Stimulated activated naive CD8-positive, alpha-beta T cell treated with anti-CD3 and anti-CD28 coated beads, Interleukin-15, amount 100 ng/mL, for 72 hours (primary cell): ENCODE results near the gene LYZL2.
A peak's percentile ranks its signal among the peaks of the same experiment; 100 is the strongest.
"Not testable (repeated sequence)": the region's sequence is repeated elsewhere in the genome, so short reads cannot be mapped to it uniquely, and the experiment has no call there.

Experiments
- ATAC-seq: fragments of 150-1000 bp; cut with Tn5 transposase; 2 replicates; pipeline ENCODE4 v1.10.0; 2021; ENCODE audit warnings: mild to moderate bottlenecking, moderate library complexity
- DNase-seq, 2 donors: peaks; one replicate each; pipeline ENCODE4 v3.0.0; 2021 to 2022
- H3K27ac Mint-ChIP-seq, 2 donors: one replicate each; pipeline ENCODE4 v1.8.0; 2022; ENCODE audit warnings: mild to moderate bottlenecking in 2 of 2, mixed read lengths in 2 of 2, moderate library complexity in 2 of 2
- H3K27me3 Mint-ChIP-seq: one replicate; pipeline ENCODE4 v1.8.0; 2022; ENCODE audit warnings: mixed read lengths
- H3K4me1 Mint-ChIP-seq: one replicate; pipeline ENCODE4 v1.8.0; 2022; ENCODE audit warnings: mild to moderate bottlenecking, mixed read lengths
- H3K4me3 Mint-ChIP-seq, 2 donors: one replicate each; pipeline ENCODE4 v1.8.0; 2022; ENCODE audit warnings: mild to moderate bottlenecking in 2 of 2, mixed read lengths in 2 of 2, moderate library complexity in 1 of 2
- H3K9me3 Mint-ChIP-seq, 2 donors: one replicate each; pipeline ENCODE4 v1.8.0; 2022; ENCODE audit warnings: mixed read lengths in 2 of 2

The LYZL2 gene

DNA sequence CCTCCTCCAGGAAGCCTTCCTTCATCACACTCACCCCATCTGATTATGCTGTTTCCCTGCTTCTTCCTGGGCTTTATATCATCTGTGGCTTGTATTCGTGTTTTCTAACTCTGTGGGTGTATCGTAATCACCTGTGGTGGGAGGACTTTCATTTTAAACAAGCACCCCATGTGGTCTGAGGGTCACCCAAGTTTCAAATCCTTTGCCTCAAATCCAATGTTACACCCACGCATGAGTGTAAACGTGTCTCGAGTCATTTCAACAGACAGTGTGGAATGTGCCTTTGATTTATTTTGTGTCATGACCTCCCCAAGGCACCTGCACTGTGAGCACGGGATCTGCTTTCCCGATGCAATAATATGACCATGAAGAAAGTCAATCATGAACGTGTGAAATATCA is 17.5 kb upstream of the LYZL2 start:
- ATAC-seq (peak; percentile 55), DNase-seq (no peak)
- H3K27me3 Mint-ChIP-seq: peaks cover 69% of the 10 kb centered on the region

DNA sequence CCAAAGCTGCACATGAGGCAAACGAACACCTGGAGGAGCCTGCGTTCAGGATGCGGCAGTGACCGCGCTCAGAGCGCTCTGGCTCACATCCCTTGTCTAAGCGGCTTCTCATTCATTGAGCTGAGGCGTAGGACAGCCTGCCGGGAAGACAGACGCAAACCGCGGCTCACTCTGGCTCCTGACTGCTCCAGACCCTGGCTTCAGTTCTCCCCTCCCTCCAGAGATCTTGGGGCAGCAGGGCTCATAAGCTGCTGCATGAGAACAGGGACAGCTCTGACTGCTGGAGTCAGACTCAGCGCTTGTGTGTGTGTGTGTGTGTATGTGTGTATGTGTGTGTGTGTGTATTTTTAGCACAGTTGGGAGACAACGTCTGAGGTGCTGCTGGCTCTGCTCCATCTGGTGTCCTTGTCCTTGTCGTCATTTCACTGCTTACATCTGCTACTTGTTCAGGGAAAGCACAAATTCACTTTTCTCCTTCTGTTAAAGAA is 15.8 kb upstream of the LYZL2 start:
- ATAC-seq (no peak), DNase-seq (no peak)
- no peak overlapping the region for H3K27ac Mint-ChIP-seq
- H3K4me1 Mint-ChIP-seq: peaks cover 23% of the 10 kb centered on the region
- H3K4me3 Mint-ChIP-seq: peak overlapping the region in 1 of 2 donors; percentile 20
- no peaks in the 10 kb centered on the region for H3K9me3 Mint-ChIP-seq
- H3K27me3 Mint-ChIP-seq: peaks cover 80% of the 10 kb centered on the region

More for the DNA sequence above, 17.5 kb upstream of the LYZL2 start:
- Mint-ChIP-seq H3K4me1 (peaks cover 28% of the 10 kb centered on the region), H3K27ac (no peak overlapping the region), H3K4me3 (peak overlapping the region in 1 of 2 donors; percentile 9), H3K9me3 (no peaks in the 10 kb centered on the region)

DNA sequence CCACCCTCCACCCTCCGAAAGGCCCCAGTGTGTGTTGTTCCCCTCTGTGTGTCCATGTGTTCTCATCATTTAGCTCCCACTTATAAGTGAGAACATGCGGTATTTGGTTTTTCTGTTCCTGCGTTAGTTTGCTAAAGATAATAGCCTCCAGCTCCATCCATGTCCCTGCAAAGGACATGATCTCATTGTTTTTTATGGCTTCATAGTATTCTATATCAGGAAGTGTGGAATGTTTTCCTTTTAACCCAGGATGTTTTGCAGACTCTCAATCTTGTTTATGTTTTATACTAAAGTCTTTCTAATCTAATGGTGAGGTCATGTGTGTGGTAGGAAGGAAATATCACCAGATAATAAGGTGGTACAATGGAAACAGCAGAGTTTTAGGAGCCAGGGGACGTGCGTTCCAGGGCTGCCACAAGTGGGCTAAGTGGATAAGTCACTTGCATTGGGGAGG is 14.9 kb upstream of the LYZL2 start:
- H3K27me3 Mint-ChIP-seq: peaks cover 85% of the 10 kb centered on the region
- H3K27ac Mint-ChIP-seq, H3K4me3 Mint-ChIP-seq, DNase-seq, H3K9me3 Mint-ChIP-seq, ATAC-seq: not testable (repeated sequence)
- peaks cover 23% of the 10 kb centered on the region for H3K4me1 Mint-ChIP-seq

DNA sequence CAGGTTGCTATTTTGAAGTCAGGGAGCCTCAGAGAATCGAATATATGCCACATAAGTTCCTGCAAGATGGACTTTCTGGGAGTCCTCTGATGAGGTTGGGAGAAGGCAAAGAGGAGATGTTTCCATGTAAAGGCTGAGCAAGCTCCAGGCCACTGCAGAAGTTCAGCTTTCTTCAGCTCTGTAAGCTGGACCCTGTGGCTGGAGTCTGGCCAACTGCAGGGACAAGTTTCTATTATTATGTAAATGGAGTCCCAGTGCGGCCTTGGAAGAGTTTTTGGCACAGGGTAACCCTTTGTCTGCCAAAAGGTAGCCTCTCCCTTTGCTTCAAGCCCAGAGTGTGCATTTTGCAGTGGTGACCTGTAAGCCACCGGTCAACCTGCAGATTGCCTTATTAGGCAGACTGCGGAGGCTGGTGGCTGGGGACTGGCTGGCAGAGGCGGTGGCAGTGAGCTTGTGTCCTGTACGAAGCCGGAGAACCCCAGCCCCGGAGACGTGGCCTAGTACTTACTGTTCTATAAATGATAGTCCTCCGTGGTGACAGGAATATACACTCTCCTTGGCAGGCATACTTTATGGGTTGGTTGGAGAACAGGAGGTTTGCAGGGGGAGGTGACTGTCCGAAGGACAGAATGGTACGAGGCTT is 14.1 kb upstream of the LYZL2 start:
- peaks cover 23% of the 10 kb centered on the region for H3K4me1 Mint-ChIP-seq
- H3K9me3 Mint-ChIP-seq, H3K27ac Mint-ChIP-seq, DNase-seq, ATAC-seq, H3K4me3 Mint-ChIP-seq: not testable (repeated sequence)
- peaks cover 78% of the 10 kb centered on the region for H3K27me3 Mint-ChIP-seq

DNA sequence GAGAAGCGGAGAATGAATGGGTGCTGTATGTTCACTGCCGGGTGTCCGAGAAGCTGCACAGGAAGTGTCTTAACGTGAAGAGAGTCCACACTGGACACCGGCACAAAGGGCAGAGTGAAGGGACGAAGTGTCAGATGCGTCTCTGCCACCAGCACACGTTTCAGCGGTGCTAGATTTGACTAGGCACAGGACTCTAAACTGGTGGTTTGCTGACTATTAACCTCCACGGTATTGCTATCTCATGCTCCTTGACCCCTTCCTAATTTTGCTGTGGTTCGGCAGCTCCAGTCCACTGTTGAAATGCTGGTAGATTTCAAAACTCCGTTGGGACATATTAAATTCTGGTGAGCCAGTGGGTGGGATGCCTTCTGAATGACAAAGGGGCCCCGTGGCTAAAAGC is 13.3 kb upstream of the LYZL2 start:
- not testable (repeated sequence) for H3K4me3 Mint-ChIP-seq, H3K27ac Mint-ChIP-seq, ATAC-seq, H3K9me3 Mint-ChIP-seq, DNase-seq
- Mint-ChIP-seq H3K27me3 (peaks cover 72% of the 10 kb centered on the region), H3K4me1 (peaks cover 23% of the 10 kb centered on the region)

GRCh38 chr10:30639946-30640786 is 10.6 kb upstream of the LYZL2 start:
- no peak for DNase-seq
- ATAC-seq: no peak
- Mint-ChIP-seq H3K4me3 (no peak overlapping the region), H3K27me3 (peaks cover 64% of the 10 kb centered on the region), H3K9me3 (no peaks in the 10 kb centered on the region), H3K27ac (no peak overlapping the region), H3K4me1 (peaks cover 1% of the 10 kb centered on the region)

GRCh38 chr10:30637881-30638467 is 8.4 kb upstream of the LYZL2 start:
- H3K4me1 Mint-ChIP-seq: no peaks in the 10 kb centered on the region
- ATAC-seq: peak; percentile 53

DNA sequence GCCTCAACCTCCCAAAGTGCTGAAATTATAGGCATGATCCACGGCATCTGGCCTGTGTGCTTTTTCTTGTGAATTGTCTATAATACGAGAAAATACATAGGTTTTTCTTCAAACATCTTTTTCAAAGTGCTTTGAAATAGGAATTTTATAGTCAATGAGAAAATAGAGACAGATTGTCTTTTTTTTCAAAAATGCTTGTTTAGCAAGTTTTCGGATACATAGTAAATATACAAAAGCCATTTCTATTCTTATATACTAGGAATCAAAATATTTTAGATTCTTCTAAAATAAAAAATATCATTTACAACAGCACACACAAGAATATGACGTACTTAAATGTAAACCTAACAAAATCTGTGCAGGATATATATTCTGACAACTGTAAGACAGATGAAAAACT is 1.6 kb upstream of the LYZL2 start:
- H3K27me3 Mint-ChIP-seq: peaks cover 25% of the 10 kb centered on the region
- no peak overlapping the region for H3K4me3 Mint-ChIP-seq
- H3K27ac Mint-ChIP-seq: no peak overlapping the region
- H3K9me3 Mint-ChIP-seq: no peaks in the 10 kb centered on the region
- no peak for ATAC-seq
- DNase-seq: no peak
- H3K4me1 Mint-ChIP-seq: no peaks in the 10 kb centered on the region

More at GRCh38 chr10:30637881-30638467, 8.4 kb upstream of the LYZL2 start:
- DNase-seq: no peak
- Mint-ChIP-seq H3K4me3 (no peak overlapping the region), H3K27ac (no peak overlapping the region), H3K27me3 (peaks cover 57% of the 10 kb centered on the region), H3K9me3 (no peaks in the 10 kb centered on the region)

- H3K27ac Mint-ChIP-seq: no peak overlapping the region
- H3K4me3 Mint-ChIP-seq: no peak overlapping the region
- ATAC-seq: no peak
- DNase-seq: no peak
- no peaks in the 10 kb centered on the region for H3K9me3 Mint-ChIP-seq
- H3K4me1 Mint-ChIP-seq: no peaks in the 10 kb centered on the region
- peaks cover 21% of the 10 kb centered on the region for H3K27me3 Mint-ChIP-seq
These were observed 1.0 kb upstream of the LYZL2 start for GRCh38 chr10:30630571-30630970.

- not testable (repeated sequence) for H3K9me3 Mint-ChIP-seq, H3K27ac Mint-ChIP-seq, H3K4me3 Mint-ChIP-seq, H3K4me1 Mint-ChIP-seq, DNase-seq, ATAC-seq
- peaks cover 15% of the 10 kb centered on the region for H3K27me3 Mint-ChIP-seq
These were observed 977 bp downstream of the LYZL2 start for GRCh38 chr10:30628576-30628975.

DNA sequence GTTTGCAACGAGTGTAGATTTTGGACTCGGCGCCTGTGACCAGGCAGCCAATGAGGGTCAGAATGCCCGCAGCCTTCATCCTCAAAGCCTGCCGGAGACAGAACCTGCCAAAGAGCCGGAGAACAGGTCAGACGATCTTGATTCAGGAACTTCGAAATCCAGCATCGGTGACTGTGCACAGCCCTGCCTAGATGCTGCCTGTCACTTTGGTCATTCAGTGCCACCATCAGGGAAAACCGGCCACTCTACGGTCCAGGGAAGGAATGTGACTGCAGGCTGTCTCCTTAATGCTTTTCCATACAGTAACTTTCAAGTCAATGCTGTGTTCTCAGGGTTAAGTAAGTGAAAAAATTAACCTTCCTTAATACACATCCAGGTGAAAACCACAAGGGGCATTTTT is 2.7 kb downstream of the LYZL2 start:
- not testable (repeated sequence) for H3K9me3 Mint-ChIP-seq, H3K27ac Mint-ChIP-seq, H3K4me1 Mint-ChIP-seq, ATAC-seq, DNase-seq, H3K4me3 Mint-ChIP-seq
- peaks cover 15% of the 10 kb centered on the region for H3K27me3 Mint-ChIP-seq

DNA sequence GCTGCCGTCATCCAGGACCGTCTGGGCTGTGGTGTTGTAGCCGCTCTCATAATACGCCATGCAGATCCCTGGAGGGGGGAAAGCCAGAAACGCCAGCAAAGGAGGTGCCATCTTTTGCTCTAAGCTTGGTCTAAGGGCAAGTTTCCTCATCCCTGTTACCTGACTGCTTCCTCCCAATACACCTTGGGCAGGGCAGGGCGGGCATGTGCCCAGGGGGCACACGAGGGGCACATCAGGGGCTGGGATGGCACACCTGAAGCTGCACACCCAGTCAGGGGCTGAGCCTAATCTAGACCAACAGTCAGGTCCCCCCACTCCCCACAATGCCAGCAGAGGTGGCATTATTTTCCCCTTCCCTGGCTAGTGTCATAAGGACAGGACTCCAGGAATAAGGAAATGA is 3.4 kb downstream of the LYZL2 start:
- H3K9me3 Mint-ChIP-seq, ATAC-seq, H3K27ac Mint-ChIP-seq, DNase-seq, H3K4me3 Mint-ChIP-seq, H3K4me1 Mint-ChIP-seq: not testable (repeated sequence)
- H3K27me3 Mint-ChIP-seq: peaks cover 14% of the 10 kb centered on the region

DNA sequence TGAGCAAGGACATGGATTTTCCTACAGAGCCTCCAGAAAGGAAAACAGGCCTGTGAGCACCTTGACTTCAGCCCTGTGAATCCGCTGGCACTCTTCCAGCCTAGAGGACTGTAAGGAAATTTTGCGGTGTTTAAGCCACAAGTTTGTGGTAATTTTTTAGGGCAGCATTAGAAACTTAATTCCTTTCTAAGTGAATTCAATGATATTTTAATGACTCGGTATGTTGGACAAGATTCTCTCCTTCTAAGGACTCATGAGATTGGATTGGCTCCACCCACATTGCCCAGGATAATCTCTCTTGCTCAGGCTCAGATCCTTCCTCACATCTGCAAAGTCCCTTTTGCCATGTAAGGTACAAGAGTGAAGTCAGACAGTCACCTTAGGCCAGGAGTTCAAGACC is 4.5 kb downstream of the LYZL2 start:
- H3K27ac Mint-ChIP-seq: no peak overlapping the region
- DNase-seq (no peak), ATAC-seq (no peak)
- H3K9me3 Mint-ChIP-seq: no peaks in the 10 kb centered on the region
- no peaks in the 10 kb centered on the region for H3K4me1 Mint-ChIP-seq
- no peak overlapping the region for H3K4me3 Mint-ChIP-seq
- peaks cover 20% of the 10 kb centered on the region for H3K27me3 Mint-ChIP-seq

DNA sequence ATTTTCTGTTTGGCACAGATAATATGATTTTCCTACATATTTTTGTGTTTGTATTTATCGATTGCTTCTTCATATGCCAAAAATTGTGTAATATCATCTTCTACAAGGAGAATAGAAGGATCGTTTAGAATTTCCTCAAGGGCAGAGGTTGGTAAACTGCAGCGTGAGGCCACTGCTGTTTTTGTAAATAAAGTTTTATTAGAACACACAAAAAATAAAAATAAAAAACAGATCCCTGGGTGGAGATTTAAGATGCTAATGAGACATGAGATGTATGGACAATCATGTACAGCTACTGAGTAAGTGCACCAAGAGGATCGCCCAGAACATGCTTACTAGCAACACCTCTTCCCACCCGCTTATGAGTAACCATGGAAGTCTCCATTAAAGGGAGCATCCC is 9.6 kb downstream of the LYZL2 start:
- Mint-ChIP-seq H3K27me3 (peaks cover 29% of the 10 kb centered on the region), H3K4me1 (no peaks in the 10 kb centered on the region), H3K9me3 (no peaks in the 10 kb centered on the region), H3K4me3 (no peak overlapping the region), H3K27ac (no peak overlapping the region)
- ATAC-seq: no peak
- DNase-seq: no peak

DNA sequence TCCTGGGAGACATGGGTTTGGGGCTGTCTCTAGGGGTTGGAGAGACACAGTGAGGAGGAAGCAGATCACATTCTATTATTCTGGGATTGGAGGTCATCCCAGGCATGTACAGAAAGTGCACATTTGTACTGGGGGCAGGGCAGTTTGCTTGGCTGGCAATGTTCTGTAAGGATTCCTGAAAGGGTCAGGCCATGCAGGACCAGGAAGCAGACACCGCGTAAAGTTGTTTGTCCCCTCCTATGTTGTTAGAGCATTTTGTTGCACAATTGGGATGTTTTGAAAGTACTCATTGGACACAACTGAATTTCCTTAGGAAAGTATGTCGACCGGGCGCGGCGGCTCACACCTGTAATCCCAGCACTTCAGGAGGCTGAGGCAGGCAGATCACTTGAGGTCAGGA is 12.5 kb downstream of the LYZL2 start:
- no peak for DNase-seq
- Mint-ChIP-seq H3K27me3 (peaks cover 28% of the 10 kb centered on the region), H3K4me3 (no peak overlapping the region), H3K4me1 (no peaks in the 10 kb centered on the region), H3K9me3 (no peaks in the 10 kb centered on the region), H3K27ac (no peak overlapping the region)
- no peak for ATAC-seq

GRCh38 chr10:30611041-30611440 is 18.5 kb downstream of the LYZL2 start:
- H3K4me1 Mint-ChIP-seq, ATAC-seq, H3K4me3 Mint-ChIP-seq, H3K9me3 Mint-ChIP-seq, DNase-seq, H3K27ac Mint-ChIP-seq: not testable (repeated sequence)
- peaks cover 20% of the 10 kb centered on the region for H3K27me3 Mint-ChIP-seq
